Activated naive CD4-positive, alpha-beta T cell treated with anti-CD3 and anti-CD28 coated beads, Interleukin-2, amount 50 U/mL, for 72 hours (primary cell): ENCODE measurements around the gene CHKA. TPM values are rescaled to one million over a fixed set of nuclear protein-coding genes. Genes with fewer than 3 reads are reported as not detected.

Experiments used
- ATAC-seq, 2 donors: fragments of 150-1000 bp; cut with Tn5 transposase; 2 replicates each; pipeline ENCODE4 v1.10.0; 2021; ENCODE audit warnings: mild to moderate bottlenecking in 2 of 2, moderate library complexity in 2 of 2
- DNase-seq, 2 donors: peaks; one replicate each; pipeline ENCODE4 v3.0.0; 2021 to 2022; ENCODE audit warnings: low spot score in 2 of 2
- H3K27ac Mint-ChIP-seq, 2 donors: one replicate each; pipeline ENCODE4 v1.8.0; 2022; ENCODE audit warnings: mild to moderate bottlenecking in 2 of 2, mixed read lengths in 2 of 2
- H3K36me3 Mint-ChIP-seq, 2 donors: one replicate each; pipeline ENCODE4 v1.8.0; 2022; ENCODE audit warnings: mixed read lengths in 2 of 2
- H3K9me3 Mint-ChIP-seq, 2 donors: one replicate each; pipeline ENCODE4 v1.8.0; 2022; ENCODE audit warnings: mixed read lengths in 2 of 2
- total RNA-seq, 2 donors: library from RNA; stranded (reverse); gene quantifications; one replicate each; pipeline ENCODE4 v1.2.3, GENCODE V29; 2022

CHKA gene
- total RNA-seq, 2 donors from 2014 or later, result 9.5 to 30.2 TPM

DNA sequence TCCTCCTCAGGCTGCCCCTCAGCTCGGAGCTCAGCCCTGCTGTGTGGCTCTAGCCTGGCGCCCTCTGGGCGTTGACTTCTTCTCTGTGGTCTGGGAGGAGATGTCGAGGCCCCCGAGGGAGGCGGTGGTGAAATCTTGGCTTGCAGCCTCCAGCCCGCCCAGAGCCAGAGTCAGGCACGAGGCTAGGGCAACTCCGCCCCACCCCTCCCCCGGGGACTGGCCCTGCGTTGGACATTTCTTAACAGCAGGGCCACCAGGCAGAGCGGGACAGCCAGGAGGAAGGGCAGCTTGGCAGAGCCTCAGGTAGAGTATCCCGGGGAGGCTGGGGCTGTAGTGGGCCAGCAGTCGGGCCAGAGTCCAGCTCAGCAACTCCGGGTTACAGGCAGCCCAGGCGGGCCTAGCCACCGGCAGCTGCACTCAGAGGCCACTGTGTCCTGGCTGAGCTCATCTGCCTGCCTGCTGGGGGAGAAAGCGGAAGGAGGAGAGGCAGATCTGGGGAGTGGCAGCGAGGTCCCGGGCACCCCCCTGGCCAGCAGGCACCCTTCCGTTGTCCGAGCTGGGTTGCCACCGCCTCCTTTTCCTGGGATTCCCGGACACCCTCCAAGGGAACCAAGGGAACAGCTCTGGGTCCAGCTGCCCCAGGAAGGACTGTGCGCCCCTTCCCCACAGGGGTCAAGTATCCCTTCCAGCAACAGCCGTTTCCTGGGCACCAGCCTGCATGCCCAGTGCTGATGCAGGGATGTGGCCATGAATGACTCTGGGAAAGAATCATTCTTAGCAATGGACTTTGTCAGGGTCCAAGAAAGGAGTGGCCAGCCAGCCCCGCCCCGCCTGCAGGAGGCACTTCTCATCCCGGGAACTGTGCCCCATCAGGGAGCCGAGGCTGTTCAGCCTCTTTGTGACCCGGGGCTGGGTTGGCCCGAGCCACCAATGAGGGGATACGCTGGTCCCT is 110.8 kb downstream of the CHKA start, which contains the start of gene ALDH3B1:
ALDH3B1 (plus strand) TSS at position 238 of the 952 bp plus-strand sequence. CDS start 4,971 bp downstream, outside the sequence.
- Mint-ChIP-seq H3K27ac (no peak within 1 kb of the TSS), H3K9me3 (no peaks in the 10 kb centered on the region), H3K36me3 (no peaks in the 10 kb centered on the region)
- DNase-seq (no peak), ATAC-seq (peak in 1 of 2 donors; percentile 36)

DNA sequence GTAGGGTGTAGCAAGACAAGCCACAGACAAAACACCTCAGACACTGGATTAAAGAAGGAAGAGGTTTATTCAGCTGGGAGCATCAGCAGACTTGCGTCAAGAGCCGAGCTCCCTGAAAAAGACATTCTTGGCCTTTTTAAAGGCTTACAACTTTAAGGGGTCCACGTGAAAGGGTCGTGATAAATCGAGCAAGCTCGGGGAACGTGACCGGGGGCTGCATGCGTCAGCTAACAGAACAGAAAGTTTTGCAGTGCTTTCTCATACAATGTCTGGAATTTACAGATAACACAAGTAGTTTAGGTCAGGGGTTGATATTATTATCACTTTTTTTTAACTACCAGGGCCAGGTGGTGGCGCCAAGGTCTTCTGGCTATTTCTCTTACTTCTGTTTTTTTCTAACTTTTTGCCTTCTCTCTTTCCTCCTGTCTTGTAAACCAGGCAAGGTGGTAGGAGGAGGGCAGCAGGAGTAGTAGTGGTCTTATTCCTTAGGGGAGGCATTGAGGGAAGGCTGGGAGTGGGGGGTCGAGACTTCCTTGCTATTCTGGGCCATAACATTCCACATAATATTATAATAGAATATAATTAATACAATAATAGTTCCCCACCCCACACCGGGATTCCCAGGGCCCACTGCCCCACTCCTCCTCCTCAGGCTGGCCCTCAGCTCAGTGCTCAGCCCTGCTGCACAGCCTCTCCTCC is 111.6 kb downstream of the CHKA start:
- ATAC-seq (no peak), DNase-seq (no peak)
- H3K36me3 Mint-ChIP-seq, result no peaks in the 10 kb centered on the region
- H3K9me3 Mint-ChIP-seq, result no peaks in the 10 kb centered on the region
- no peak overlapping the region for H3K27ac Mint-ChIP-seq

DNA sequence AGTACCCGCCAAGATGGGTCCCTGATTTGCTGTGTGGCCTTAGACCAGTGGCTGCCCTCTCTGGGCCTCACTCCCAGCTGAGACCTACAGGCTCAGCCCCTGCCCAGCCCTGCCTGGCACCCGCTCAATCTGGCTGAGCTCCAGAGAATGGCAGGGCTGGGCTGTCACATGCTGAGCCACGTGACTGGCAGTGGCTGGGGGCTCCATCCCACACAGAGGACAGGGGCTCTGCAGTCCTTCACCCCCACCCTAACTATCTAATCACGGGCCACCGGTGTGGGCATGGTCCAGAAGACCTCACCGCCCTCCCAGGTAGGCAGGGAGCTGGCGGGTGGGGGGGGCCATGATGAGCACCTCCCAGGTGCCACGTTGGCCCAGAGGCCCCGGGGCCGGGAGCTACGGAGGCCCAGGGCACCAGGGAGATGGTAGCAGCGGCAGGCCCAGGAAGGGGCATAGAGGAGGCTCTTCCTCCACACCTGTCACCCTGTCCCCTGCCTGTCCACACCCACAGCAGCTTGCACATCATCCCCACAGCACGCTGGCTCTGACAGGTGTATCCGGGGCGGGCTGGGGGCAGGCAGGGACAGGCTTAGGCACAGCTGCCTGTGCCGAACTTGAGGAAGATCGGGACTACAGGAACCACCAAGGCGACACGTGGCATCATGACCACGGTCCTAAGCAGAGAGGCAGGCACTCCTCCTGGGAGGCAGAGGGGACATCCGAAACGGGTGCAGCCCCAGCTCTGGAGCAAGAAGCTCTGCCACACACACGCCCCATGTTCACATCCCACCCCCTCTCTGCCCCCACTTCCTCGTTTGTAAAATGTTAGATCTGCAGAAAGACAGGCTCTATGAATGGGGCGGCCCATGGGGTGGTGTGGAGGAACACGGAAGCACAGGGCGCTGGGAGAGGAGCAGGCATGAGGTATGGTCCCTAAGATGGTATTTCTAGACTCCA is 112.5 kb downstream of the CHKA start:
- Mint-ChIP-seq H3K36me3 (no peaks in the 10 kb centered on the region), H3K9me3 (no peaks in the 10 kb centered on the region), H3K27ac (no peak overlapping the region)
- no peak for DNase-seq
- no peak for ATAC-seq

DNA sequence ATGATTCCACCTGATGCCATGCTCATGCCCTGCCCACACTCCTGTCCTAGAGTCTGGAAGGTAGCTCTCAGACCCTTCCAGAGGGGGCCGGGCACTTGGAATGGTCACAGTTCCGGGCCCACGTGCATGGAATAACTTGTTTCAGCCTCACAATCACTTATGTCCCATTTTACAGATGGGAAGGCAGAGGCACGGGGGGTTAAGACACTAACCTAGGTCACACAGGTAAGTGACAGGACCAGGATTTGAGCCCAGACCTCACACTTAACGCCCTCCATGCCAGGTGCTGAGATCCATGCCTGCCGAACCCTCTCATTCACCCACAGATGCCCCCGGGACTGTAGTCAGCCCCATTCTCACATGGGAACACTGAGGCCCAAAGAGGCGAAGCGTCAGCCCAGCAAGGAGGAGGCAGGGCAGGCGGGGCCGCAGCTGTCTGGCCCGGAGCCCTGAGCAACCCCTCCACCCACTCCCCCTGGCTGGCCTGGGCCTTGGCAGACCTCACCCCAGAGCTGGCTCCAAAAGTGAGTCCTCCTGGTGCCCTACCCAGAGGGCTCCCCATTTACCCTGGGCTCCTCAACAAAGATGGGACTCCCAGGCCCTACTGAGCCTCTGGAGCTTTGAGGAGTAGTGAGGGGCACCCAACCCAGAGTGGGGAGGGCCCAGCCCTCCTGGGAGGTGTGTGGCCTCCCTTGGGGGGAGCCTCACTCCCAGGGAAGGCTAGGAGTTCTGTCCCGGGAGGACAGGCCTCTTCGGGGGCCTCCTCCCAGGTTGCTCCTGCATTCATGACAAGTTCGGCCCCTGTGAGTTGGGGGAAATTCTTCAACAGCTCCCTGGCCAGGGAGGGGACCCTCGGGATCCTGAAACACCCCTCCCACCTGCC is 113.4 kb downstream of the CHKA start:
- Mint-ChIP-seq H3K9me3 (no peaks in the 10 kb centered on the region), H3K36me3 (no peaks in the 10 kb centered on the region), H3K27ac (peak overlapping the region in 1 of 2 donors; percentile 29)
- DNase-seq (no peak), ATAC-seq (no peak)

DNA sequence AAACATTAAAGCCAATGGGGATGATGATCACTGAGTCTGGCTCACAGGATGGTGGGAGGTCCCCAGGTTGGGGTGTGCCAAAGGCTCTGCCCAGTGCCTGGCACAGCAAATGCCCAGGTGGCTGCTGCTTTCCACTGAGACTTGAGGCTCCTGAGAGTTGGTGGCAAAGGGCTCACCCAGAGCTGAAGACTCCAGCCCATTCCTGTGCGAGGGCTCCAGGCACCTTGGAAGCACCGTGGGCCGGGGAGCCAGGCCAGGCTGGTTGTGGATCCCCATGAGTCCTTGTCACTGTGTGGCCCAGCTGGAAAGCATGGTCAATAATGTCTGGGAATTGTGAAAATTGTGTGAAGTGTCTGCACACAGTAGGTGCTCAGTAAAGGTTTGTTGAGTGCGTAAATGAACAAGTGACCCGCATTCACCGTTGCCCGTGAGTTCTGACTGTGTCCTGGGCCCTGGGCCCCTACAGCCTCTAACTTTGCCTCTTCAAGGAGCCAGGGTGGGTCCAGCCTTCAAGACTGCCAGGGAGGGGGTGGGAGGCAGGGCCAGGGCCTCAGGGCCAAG is 114.5 kb downstream of the CHKA start:
- no peaks in the 10 kb centered on the region for H3K9me3 Mint-ChIP-seq
- DNase-seq (no peak), ATAC-seq (no peak)
- H3K27ac Mint-ChIP-seq, result peak overlapping the region in 1 of 2 donors; percentile 29
- no peaks in the 10 kb centered on the region for H3K36me3 Mint-ChIP-seq

DNA sequence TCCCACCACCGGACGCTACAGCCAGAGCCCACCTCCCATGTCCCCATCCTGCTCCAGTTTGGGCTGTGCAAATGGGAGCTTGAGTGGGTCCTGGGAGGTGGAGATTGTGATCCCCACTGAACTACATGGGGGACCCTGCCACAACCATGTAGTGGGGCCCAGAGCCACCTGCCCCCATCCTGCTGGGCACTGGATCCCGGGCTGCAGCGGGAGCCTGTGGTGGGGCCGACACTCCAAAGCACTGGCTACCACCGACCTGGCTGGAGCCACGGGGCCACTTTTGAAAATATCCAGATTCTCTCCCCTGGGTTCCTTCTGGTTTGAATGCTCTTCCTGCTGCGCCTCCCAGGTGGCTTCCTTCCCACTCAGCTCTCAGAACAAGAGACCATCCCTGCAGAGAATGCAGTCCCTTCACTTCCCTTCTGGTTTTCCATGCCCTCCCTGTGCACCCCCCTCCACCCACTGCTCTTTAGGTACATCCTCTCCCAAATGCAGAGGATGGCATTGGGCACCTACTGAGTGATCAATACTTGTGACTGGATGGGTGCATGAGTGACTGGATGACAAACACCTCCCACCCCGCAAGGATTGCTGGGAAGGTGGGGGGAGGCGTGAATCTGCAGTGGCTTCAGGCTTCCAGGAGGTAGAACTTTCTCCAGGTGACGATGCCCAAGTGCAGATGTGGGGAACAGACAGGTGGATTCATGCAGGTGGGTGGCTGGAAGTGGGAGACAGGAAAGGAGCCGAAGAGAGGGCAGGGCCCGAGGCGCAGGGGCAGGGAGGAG is 116.4 kb downstream of the CHKA start:
- Mint-ChIP-seq H3K9me3 (no peaks in the 10 kb centered on the region), H3K36me3 (no peaks in the 10 kb centered on the region), H3K27ac (peak overlapping the region in 1 of 2 donors; percentile 50)
- no peak for ATAC-seq
- no peak for DNase-seq

DNA sequence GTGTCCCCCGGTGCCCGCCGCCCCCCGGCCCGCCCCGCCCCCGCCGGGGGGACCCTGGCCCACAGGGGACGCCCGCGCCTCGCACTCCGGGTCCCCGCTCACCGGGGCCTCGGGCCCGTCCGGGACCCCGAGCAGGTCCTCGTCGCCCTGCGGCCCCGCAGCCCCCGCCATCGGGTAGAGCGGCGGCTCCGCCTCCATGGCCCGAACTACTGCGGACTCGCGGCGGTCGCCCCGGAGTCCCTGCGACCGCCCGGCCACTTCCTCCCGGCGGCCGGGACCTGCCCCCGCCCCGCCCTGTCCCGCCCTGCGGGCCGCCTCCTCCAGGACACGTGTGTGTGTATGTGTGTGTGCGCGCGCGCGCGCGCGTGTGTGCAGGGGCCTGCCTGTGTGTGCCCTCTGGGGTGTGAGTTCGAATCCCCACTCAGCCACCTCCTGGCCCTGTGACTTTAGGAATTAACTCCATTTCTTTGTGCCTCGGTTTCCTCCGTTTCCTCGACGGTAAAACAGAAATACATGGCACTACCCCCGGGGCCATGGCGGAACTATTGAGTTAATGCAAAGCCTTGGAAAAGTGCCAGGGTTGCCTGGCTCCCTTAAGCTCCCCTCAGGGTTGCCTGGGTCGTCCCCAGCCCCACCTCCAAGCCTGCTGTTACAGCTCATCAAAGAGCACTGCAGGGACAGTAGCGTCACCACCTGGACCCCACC is 117.2 kb downstream of the CHKA start, which contains the start of gene UNC93B1:
UNC93B1 (minus strand) TSS at position 252 of the 705 bp plus-strand sequence; CDS start at position 198, 54 bp downstream.
- H3K36me3 Mint-ChIP-seq, result no peaks in the 10 kb centered on the region
- no peaks in the 10 kb centered on the region for H3K9me3 Mint-ChIP-seq
- peak; percentile 85 to 86 for DNase-seq
- H3K27ac Mint-ChIP-seq, result peak within 1 kb of the TSS in 1 of 2 donors; percentile 50
- peak; percentile 97 to 98 for ATAC-seq

DNA sequence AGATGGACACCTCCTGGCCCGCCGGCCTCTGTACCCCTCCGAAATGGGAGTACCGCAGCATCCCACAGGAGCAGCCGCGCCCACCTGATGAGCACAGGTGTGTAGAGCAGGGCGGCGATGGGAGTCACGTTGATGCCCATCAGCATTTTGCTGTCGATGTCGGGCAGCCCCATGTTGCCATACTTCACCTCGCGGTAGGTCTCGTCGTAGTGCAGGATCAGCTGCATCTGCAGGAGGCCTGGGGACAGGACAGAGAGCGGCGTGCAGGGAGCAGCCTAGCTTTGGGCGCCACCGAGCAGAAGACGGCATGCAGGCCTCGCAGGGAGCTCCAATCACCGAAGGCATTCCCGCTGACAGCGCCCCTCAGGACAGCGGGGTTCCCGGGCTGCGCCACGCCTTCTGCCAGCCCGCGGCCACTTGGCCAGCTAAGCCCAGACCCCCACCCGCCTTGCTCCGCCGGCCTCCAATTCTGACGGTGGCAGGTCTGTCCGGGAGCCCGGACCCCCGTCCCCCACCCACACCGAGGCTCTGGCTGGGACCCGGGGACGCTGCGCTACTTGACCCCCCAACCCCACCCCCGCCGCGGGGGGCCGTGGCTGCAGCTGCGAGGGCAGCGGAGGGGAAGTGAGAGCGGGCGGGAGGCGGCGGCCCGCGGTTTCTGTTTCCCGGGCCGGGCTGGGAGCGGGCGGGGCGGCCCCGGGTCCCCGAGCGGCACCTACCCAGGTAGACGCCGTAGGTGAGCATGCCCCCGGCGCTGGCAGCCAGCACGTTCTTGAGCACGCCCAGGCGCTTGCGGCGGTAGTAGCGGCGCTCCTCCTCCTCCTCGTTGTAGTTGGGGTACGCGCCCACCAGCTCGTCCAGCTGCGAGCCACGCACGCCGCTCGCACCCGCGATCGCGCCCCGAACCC is 118.0 kb downstream of the CHKA start:
- ATAC-seq (peak; percentile 50 to 72), DNase-seq (peak in 1 of 2 donors; percentile 49)
- H3K9me3 Mint-ChIP-seq, result no peaks in the 10 kb centered on the region
- H3K27ac Mint-ChIP-seq, result no peak overlapping the region
- no peaks in the 10 kb centered on the region for H3K36me3 Mint-ChIP-seq

Other genes with a start within 250 kb of the CHKA start
- 10 to 100 TPM in 1 of 2 donors, 1 to 10 TPM in 1; 7.7 to 23.6 TPM for gene UNC93B1, start 117.3 kb downstream of the CHKA start, total RNA-seq
- gene ALDH3B1, start 111.1 kb downstream of the CHKA start, total RNA-seq, result under 1 TPM in 1 of 2 donors, not detected in 1; 0.11 TPM
- 100 to 1,000 TPM; 139 to 236 TPM for gene NDUFS8, start 90.7 kb downstream of the CHKA start, total RNA-seq
- gene TCIRG1, start 82.4 kb downstream of the CHKA start, total RNA-seq, result 100 to 1,000 TPM; 226 to 295 TPM
- gene KMT5B, start 91.9 kb upstream of the CHKA start, total RNA-seq, result 10 to 100 TPM; 21.9 to 46.5 TPM
- gene C11orf24, start 150.6 kb upstream of the CHKA start, total RNA-seq, result 10 to 100 TPM; 31.7 to 36.5 TPM
- gene LRP5, start 191.2 kb upstream of the CHKA start, total RNA-seq, result 10 to 100 TPM in 1 of 2 donors, 1 to 10 TPM in 1; 8.7 to 14.1 TPM